Mononuclear cell (primary cell): ENCODE measurements around the gene PDE2A. TPM values are rescaled to one million over a fixed set of nuclear protein-coding genes. Genes with fewer than 3 reads are reported as not detected.

Experiments
- H3K27me3 ChIP-seq: 2 replicates; pipeline ENCODE4 v1.6.0; 2011; ENCODE audit warnings: low read length, control low read depth; ENCODE audit not compliant: insufficient read depth
- H3K4me1 ChIP-seq: 2 replicates; pipeline ENCODE4 v1.5.1; 2011; ENCODE audit warnings: mild to moderate bottlenecking, low read length, control low read depth; ENCODE audit not compliant: insufficient read depth
- H3K4me3 ChIP-seq: 2 replicates; pipeline ENCODE4 v1.5.1; 2011; ENCODE audit warnings: mild to moderate bottlenecking, low read length, moderate library complexity
- H3K9me3 ChIP-seq: 2 replicates; pipeline ENCODE4 v1.5.1; 2011; ENCODE audit warnings: low read depth, mild to moderate bottlenecking, control low read depth, low read length
- total RNA-seq: library from RNA; depleted of rRNA; stranded (reverse); fragments of >200 nt; gene quantifications from one replicate; pipeline ENCODE4 v1.2.3, GENCODE V29; 2012

PDE2A gene
- total RNA-seq, 1 donor: 3.7 TPM

DNA sequence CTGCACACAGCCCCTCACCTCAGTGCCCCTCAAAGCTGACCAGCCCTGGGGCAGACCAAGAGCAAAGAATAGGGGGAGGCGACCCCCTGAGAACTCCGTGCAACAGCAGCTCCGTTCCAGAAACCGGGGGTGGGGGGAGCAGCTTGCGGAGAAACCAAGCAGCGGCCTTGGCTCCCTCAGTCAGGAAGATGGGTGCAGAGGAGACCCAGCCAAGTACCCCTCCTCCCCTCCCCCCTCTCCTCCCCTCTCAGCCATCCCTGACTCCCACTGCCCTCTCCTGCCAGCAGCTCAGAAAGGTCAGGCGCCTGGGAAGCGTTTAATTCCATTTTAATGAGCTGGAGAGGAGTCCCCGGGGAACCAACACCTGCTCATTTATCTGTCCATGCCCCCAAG is 78.9 kb downstream of the PDE2A start:
- H3K4me1 ChIP-seq: peaks cover 4% of the 10 kb centered on the region
- no peak overlapping the region for H3K4me3 ChIP-seq
- H3K27me3 ChIP-seq: peaks cover 19% of the 10 kb centered on the region
- H3K9me3 ChIP-seq: no peaks in the 10 kb centered on the region

DNA sequence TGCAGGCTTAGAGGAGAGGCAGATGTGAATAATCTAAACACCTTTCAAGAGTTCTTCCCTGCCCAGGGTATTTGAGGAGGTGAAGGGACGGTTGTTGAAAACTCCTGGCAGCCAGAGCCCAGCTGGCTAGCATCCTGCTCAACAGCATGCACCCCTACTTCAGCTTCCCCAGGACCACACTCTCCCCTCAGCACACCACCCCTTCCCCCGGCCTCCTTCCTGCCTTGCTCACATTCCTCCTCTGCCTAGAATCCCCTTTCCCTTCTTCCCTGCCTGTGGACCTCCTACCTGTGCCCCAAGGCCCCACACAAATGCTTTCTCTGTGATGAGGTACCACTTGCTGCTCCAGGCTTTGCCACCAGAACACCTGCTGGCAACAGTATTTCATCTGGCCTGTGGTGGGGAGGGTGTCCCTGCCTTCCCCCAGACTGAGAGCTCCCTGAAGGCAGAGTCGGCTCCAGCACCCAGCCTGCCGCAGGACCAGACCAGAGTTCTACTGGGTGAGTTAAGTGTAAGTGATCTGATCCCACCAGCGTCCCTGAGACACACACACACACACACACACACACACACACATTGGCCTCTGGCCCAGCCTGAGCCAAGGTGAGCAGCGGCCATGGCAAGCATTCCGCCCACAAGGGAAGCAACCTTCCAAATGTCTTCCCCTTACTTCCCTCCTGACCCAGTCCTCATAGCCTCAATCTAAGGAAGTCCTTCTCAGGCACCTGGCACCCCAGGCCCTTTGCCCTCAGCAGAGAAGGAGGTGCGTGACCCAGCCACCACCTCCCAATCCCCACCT is 79.5 kb downstream of the PDE2A start:
- Histone ChIP-seq H3K4me3 (no peak overlapping the region), H3K4me1 (peaks cover 10% of the 10 kb centered on the region), H3K27me3 (peaks cover 25% of the 10 kb centered on the region), H3K9me3 (no peaks in the 10 kb centered on the region)

DNA sequence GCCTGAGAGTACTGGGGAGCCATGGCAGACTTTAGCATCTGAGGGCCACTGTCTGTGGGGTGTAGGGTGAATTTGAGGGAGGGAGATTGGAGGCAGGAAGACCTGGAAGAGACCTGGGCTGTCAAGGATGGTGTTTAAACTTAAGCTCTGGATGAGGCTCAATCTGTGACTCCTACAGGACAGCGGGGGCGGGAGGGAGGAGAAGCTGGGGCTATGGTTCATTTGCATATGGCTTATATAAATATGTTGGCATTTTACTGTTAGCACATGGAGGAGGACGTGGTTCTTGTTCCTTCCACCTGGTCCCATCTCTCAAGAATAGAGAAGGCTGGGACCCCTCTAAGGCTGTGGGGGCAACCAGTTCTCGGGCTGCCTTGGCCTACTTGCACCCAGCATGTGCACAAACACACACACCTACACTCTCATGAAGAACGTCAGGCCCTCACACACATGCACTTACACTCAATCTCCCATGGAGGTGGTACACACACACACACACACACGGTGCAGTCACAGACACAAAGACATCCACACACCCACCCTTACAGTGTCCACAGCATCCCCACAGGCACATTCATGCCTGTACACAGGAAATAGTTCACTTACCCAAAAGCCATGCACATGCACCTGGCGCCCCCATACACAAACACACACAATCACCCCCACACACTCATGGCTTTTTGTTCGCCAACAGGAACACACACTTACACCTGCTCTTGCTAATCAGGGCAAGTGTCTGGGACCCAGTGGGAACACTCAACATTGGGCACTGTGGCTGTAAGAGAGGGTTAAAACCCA is 81.3 kb downstream of the PDE2A start:
- peaks cover 23% of the 10 kb centered on the region for H3K4me1 ChIP-seq
- peaks cover 34% of the 10 kb centered on the region for H3K27me3 ChIP-seq
- no peaks in the 10 kb centered on the region for H3K9me3 ChIP-seq
- H3K4me3 ChIP-seq: no peak overlapping the region

DNA sequence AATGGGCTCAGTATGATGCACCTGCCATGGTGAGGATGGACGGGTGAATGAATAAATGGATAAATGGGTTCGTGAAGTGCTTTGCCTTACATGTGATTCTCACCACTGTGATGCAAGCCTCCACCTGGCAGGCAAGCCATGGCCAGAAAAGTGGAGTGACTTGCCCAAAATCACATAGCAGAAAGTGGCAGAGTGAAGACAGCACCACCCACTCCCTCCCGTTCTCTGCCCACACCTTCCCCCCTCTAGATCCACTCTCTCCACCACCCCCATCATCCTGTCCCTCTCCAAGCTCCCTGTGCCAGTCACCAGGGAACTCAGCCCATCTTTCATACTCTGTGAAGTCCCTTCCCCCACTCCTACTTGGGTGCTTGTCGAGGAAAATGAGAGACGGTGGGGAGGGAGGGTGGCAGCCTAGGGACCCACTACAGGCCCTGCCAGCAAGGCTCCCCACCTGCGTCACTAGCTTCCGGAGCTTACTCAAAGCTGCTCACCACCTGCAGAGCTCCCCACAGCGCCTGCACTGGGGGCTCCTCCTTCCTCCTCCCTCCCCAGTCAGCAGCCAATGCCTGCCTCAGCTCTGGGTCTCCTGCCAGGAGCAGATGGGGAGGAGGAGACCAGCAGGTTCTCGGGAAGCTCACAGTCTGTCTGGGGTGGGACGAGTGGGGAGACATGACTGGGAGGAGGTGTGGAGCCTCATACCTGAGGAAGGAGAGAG is 82.3 kb downstream of the PDE2A start:
- Histone ChIP-seq H3K4me1 (peaks cover 23% of the 10 kb centered on the region), H3K4me3 (no peak overlapping the region), H3K9me3 (no peaks in the 10 kb centered on the region), H3K27me3 (peaks cover 34% of the 10 kb centered on the region)

DNA sequence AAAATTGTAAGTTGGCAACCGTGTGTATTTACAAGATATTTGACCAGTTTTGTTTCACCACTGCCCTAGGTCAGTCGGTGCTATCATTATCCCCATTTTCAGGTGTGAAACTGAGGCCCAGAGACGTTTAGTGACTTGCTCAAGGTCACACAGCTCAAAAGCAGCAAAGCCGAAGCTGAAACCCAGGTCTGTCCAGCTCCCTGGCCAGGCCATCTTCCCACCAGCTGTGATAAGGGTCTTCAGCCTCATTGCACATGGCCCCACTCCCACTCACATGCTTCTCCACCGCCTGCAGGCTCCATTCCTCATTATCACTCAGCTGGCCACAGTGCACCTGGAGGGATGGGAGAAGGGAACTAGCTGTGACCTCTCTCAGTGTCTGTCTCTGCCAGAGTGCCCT is 83.2 kb downstream of the PDE2A start:
- H3K4me3 ChIP-seq: no peak overlapping the region
- H3K27me3 ChIP-seq: peaks cover 34% of the 10 kb centered on the region
- H3K9me3 ChIP-seq: no peaks in the 10 kb centered on the region
- peaks cover 23% of the 10 kb centered on the region for H3K4me1 ChIP-seq

DNA sequence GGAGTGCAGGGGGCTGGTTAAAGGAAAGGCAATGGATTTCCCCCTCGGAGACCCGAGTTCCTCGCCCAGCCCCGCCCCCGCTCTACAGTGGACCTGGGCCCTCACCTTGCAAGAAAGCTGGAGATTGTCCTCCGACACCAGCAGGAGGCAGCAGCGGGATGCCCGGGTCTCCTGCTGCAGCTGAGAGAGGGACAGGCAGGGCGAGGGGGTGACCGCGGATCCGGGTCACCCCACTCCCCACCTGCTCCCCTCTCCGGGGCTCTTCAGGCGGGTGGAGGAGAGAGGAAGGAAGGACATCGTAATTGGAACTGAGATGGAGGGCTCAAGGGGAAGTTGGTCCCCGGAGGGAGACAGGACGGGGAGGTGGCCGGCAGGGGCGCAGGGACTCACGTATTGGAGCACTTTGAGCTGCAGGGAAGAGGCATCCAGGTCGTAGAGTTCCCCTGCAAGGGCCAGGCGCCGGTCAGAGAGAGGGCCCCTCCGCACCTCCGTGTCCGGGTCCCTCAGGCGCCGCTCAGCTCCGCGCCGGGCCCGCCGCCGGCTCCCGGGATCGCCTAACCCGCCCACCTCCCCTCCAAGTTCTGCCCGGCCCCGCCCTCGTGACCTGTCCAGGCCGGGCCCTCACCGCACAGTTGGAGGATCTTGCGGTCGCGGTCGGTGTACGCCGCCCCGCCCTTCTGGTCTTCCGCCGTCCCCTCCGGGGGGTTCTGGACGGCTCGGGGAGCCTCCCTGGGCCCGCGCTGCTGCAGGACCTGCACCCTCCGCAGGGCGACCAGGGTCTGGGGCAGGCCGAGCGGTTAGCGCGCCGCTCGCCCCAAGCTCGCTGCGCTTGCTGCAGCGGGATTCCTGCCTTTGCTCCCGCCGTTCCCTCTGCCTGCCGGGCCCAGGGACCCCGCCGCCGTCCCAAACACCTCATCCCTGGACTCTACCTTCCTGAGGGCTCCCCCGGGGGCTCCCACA is 84.1 kb downstream of the PDE2A start:
- peaks cover 32% of the 10 kb centered on the region for H3K4me1 ChIP-seq
- peaks cover 34% of the 10 kb centered on the region for H3K27me3 ChIP-seq
- H3K9me3 ChIP-seq: no peaks in the 10 kb centered on the region
- no peak overlapping the region for H3K4me3 ChIP-seq

DNA sequence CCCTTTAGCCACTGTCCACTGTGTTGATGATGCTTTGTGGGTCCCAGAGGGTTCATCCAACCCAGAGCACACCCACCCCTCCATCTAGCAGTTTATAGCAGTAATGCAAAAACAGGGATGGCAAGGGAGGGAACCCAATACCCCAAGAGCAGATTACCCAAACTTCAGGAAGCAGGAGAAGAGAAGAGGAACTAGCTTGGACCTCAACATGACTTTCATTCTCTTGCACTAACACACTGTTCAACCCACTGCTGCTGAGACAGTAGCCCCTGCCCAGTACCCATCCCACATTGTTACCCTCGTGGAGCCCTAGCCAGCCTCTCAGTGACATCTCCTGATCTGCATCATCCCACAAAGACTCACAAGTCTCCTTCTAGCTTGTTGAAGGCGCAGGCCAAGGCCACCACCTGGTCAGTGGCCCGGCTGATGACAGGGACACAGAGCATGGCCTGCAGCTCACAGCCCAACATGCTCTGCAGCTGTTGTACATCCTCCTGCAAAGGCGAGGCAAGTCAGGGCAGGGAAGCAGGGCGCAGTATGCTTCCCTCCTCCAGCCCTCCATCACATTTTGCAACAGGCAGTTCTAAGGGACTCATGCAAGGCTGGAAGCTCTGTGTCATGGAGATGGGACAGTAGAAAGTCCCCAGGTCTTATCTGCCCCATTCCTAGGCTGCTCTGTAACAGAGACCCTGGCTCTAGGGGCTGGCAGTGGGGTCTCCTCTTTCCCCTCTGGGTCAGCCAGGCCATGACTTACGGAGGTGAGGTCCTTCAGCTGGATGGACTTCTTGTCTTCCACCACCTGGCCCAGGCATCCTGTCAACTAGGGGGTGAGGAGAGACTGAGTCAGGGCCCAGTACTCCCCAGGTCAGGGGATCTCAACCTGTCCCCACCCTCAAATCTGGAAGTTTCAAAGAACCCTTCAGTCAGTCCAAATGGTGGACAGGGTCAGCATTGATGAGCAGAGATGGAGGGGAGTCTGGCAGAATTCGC is 85.5 kb downstream of the PDE2A start:
- Histone ChIP-seq H3K27me3 (peaks cover 34% of the 10 kb centered on the region), H3K4me3 (no peak overlapping the region), H3K9me3 (no peaks in the 10 kb centered on the region), H3K4me1 (peaks cover 42% of the 10 kb centered on the region)

DNA sequence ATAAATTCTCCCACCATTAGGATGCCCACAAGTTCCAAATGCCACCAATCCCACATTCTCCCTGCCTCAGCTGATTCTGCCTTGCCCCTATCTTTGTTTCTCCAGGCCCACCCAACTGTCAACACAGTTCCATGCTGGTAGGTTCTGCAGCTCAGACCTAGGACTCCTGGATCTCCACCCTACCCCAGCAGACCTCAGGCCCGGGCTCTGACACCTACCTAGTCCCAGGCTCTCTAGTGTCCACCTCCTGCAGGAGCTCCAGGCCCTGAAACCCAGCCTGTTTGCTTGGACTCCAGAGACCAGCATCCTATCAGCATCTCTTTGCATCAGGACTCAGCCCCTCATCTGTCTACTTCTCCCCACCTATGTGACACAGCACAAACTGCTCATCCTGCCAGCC is 86.5 kb downstream of the PDE2A start:
- H3K4me1 ChIP-seq: peaks cover 42% of the 10 kb centered on the region
- peaks cover 32% of the 10 kb centered on the region for H3K27me3 ChIP-seq
- H3K4me3 ChIP-seq: no peak overlapping the region
- no peaks in the 10 kb centered on the region for H3K9me3 ChIP-seq

DNA sequence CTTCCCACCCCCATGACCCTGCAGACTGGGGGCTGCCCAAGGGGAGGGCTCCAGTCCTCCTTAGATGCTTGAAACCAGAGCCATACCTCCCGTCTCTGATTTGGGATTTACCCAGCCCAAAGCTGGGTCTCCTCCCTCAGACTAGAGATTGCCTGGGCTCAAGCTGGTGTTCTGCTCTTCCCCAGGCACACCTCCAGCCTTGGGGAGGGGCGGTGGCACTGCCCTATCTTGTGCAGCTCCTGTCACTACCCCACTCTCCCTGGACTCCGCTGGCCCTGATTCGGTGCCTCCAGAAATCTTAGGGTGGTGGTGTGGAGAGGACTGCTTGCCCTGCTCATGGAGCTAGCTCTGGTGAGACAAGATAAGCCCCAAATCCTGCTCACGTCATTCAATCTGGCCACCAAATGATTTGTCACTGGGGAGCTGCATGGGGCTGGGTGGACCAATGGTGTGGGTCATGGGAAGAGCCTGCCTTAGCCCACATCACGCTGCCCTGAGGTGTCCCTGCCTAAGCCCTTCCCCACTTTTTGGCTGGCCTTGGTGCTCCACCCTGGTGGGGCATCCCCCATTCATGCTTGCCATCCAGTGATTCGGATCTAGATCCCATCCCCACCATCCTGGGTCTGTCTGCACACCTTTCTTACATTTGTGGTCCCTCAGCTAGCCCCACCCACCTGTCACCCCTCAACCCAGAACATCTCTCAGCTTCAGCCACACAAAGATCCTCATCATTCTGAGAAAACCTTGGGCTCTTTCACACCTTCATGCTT is 87.7 kb downstream of the PDE2A start:
- Histone ChIP-seq H3K9me3 (no peaks in the 10 kb centered on the region), H3K4me1 (peaks cover 42% of the 10 kb centered on the region), H3K27me3 (peaks cover 27% of the 10 kb centered on the region), H3K4me3 (no peak overlapping the region)

DNA sequence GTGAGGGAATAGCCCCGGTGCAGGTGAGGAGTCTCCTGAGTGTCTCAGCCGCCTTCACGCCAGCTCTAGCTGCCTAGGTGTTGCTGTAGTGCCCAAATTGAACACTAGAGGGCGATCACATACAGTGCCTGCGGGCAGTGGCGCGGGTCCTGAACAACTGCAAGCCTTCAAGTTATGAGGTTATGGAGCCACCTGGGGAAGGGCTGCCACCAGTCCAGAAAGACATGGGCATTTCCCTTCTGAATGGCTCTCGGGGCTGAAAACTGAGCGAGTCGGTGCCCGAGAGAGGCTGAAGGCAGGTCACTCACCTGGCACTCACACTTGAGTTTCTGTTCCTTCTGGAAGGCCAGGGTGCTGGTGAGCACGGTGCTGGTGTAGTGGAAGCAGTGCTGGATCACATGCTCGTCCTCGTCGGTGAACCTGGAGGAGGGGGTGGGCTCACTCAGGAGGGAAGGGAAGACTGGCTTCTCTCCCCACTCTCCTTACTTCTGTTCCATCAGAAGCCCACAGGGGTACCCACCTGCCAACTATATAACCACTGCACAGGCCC is 88.4 kb downstream of the PDE2A start:
- H3K4me3 ChIP-seq: no peak overlapping the region
- H3K27me3 ChIP-seq: peaks cover 21% of the 10 kb centered on the region

DNA sequence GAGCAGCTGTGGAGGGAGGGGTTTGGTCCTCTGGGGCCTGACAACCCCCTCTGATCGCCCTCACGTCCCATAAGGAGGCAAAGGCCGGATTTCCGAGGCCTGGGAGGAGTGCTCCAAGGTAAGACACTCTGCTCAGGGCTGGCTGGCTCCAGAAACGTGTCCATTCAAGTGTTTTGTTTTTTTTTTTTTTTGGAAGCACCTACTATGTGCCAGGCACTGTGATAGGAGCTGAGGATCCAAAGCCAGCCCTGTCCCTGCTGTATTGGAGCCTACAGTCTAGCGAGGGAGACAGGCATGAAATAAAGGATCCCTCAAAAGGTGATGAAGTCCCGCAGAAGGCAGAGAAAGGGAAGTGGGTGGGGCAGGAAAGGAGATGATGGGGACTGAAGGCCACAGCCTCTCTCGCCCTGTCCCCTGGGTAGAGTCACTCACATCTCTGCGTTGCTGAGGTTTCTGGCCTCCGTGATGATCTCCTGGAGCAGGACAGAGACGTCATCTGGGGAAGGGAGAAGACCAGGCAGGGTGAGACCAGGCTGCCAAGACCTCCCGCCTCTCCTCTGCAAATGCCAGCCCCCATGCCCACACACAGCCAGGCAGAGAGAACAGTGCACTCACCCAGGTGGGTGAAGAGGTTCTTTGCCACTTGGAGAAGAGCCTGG is 89.2 kb downstream of the PDE2A start:
- H3K4me3 ChIP-seq: peak overlapping the region; percentile 25
- peaks cover 36% of the 10 kb centered on the region for H3K4me1 ChIP-seq
- peaks cover 13% of the 10 kb centered on the region for H3K27me3 ChIP-seq
- H3K9me3 ChIP-seq: no peaks in the 10 kb centered on the region

More for the DNA sequence above, 88.4 kb downstream of the PDE2A start:
- no peaks in the 10 kb centered on the region for H3K9me3 ChIP-seq
- H3K4me1 ChIP-seq: peaks cover 42% of the 10 kb centered on the region

DNA sequence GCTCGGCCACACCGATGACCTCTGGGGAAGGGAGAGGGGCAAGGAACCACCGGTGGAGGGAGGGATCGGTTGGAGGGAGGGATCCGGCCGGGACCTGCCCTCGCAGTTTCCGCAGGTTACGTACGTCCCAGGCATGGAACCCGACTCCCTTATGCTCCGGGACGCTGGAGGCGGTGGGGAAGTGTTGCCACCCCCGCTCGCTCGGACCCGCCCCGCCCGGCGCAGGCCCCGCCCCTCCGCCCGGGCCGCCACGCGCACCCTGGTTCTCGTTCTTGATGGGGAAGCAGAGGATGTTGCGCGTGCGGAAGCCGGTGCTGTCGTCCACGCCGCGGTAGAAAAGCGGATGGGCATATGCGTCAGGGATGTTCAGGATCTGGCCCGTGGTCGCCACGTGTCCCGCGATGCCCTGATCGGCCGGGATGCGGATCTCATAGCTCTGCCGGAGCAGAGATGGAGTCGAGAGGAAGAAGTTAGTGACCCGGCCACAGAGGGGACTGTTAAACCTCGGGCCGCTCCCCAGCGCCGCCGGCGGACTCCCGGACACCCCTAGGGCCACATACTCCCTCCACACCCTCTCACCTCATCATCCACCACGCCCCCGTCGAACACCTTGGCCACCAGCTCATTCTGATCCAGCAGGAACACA is 89.8 kb downstream of the PDE2A start:
- Histone ChIP-seq H3K4me3 (peak overlapping the region; percentile 25), H3K9me3 (no peaks in the 10 kb centered on the region), H3K4me1 (peaks cover 30% of the 10 kb centered on the region), H3K27me3 (peaks cover 6% of the 10 kb centered on the region)
